OCI-LY1 (cell line): ENCODE measurements around the gene BMP6.

Experiments
- H2AFZ ChIP-seq: fragments of 200-600 bp; sonication (generic), shearing (Covaris generic); 2 replicates; pipeline ENCODE4 v1.6.0; 2014; ENCODE audit warnings: antibody characterized with exemption, mild to moderate bottlenecking, low read length
- H3F3A ChIP-seq: fragments of 200-600 bp; sonication (generic), shearing (Covaris generic); 2 replicates; pipeline ENCODE4 v1.6.0; 2014; ENCODE audit warnings: mild to moderate bottlenecking, antibody characterized with exemption, low read length, moderate library complexity; ENCODE audit not compliant: insufficient read depth
- H3K27ac ChIP-seq: fragments of 200-600 bp; sonication (generic); 2 replicates; pipeline ENCODE4 v1.5.1; 2014; ENCODE audit warnings: low read length, mixed run types, mild to moderate bottlenecking, low read depth; ENCODE audit not compliant: poor library complexity, severe bottlenecking
- H3K27me3 ChIP-seq: fragments of 200-600 bp; sonication (generic); 2 replicates; pipeline ENCODE4 v1.6.0; 2014; ENCODE audit warnings: antibody characterized with exemption, mild to moderate bottlenecking, low read length, moderate library complexity; ENCODE audit not compliant: insufficient read depth
- H3K36me3 ChIP-seq: fragments of 200-600 bp; sonication (generic); 2 replicates; pipeline ENCODE4 v1.6.1; 2014; ENCODE audit warnings: mild to moderate bottlenecking, antibody characterized with exemption, low read length, moderate library complexity, mixed read lengths; ENCODE audit not compliant: insufficient read depth
- H3K4me1 ChIP-seq: fragments of 200-600 bp; sonication (generic); 2 replicates; pipeline ENCODE4 v1.5.1; 2014; ENCODE audit warnings: mild to moderate bottlenecking, low read length, moderate library complexity; ENCODE audit not compliant: insufficient read depth, severe bottlenecking
- H3K4me2 ChIP-seq: fragments of 200-600 bp; sonication (generic), shearing (Covaris generic); 2 replicates; pipeline ENCODE4 v1.6.1; 2014; ENCODE audit warnings: low read length
- H3K4me3 ChIP-seq: fragments of 200-600 bp; sonication (generic); 2 replicates; pipeline ENCODE4 v1.5.1; 2014; ENCODE audit warnings: low read length, low read depth, mild to moderate bottlenecking, mixed read lengths; ENCODE audit not compliant: poor library complexity, severe bottlenecking
- H3K79me2 ChIP-seq: fragments of 200-600 bp; shearing (Covaris generic); 2 replicates; pipeline ENCODE4 v1.6.1; 2016; ENCODE audit warnings: mixed run types, low read length, mixed read lengths; ENCODE audit not compliant: insufficient read depth
- H3K9ac ChIP-seq: fragments of 200-600 bp; sonication (generic), shearing (Covaris generic); 2 replicates; pipeline ENCODE4 v1.6.1; 2014; ENCODE audit warnings: mild to moderate bottlenecking, low read length, mixed read lengths
- H3K9me2 ChIP-seq: fragments of 200-600 bp; sonication (generic), shearing (Covaris generic); 2 replicates; pipeline ENCODE4 v1.6.1; 2014; ENCODE audit warnings: low read depth, mild to moderate bottlenecking, low read length, mixed read lengths
- H3K9me3 ChIP-seq: fragments of 200-600 bp; shearing (Covaris generic); 2 replicates; pipeline ENCODE4 v1.6.1; 2014; ENCODE audit warnings: low read length, mixed read lengths
- H4K20me1 ChIP-seq: fragments of 200-600 bp; sonication (generic), shearing (Covaris generic); 2 replicates; pipeline ENCODE4 v1.6.0; 2016; ENCODE audit warnings: mild to moderate bottlenecking, low read length; ENCODE audit not compliant: insufficient read depth
- CTCF ChIP-seq: fragments of 200-600 bp; sonication (generic), shearing (Covaris generic); IDR thresholded peaks from 2 replicates; pipeline ENCODE4 v1.5.1; 2017; ENCODE audit warnings: mild to moderate bottlenecking, antibody characterized with exemption, low read length, moderate library complexity, mixed read lengths
- EZH2 ChIP-seq: fragments of 200-600 bp; sonication (generic), shearing (Covaris generic); IDR thresholded peaks from 2 replicates; pipeline ENCODE4 v1.8.0; 2017; ENCODE audit warnings: borderline replicate concordance, mixed run types, mild to moderate bottlenecking, antibody characterized with exemption, low read length, moderate library complexity, mixed read lengths

BMP6 gene

GRCh38 chr6:7893342-7893741 is 167.4 kb downstream of the BMP6 start:
- TF ChIP-seq CTCF (no peak), EZH2 (no peak)

GRCh38 chr6:7894262-7895124 is 168.6 kb downstream of the BMP6 start:
- no peak overlapping the region for H3K9ac ChIP-seq
- no peaks in the 10 kb centered on the region for H3K9me2 ChIP-seq
- no peaks in the 10 kb centered on the region for H3K27me3 ChIP-seq
- no peak overlapping the region for H3K4me3 ChIP-seq
- H3K79me2 ChIP-seq: no peaks in the 10 kb centered on the region
- H3K4me1 ChIP-seq: peaks cover 19% of the 10 kb centered on the region
- no peaks in the 10 kb centered on the region for H3K9me3 ChIP-seq
- peaks cover 91% of the 10 kb centered on the region for H3K36me3 ChIP-seq
- no peaks in the 10 kb centered on the region for H4K20me1 ChIP-seq
- no peak overlapping the region for H3K27ac ChIP-seq
- no peak overlapping the region for H2AFZ ChIP-seq
- TF ChIP-seq EZH2 (no peak), CTCF (no peak)
- H3F3A ChIP-seq: no peaks in the 10 kb centered on the region
- no peak overlapping the region for H3K4me2 ChIP-seq

More at GRCh38 chr6:7893342-7893741, 167.4 kb downstream of the BMP6 start:
- H2AFZ ChIP-seq: no peak overlapping the region
- H3K9me3 ChIP-seq: no peaks in the 10 kb centered on the region
- no peaks in the 10 kb centered on the region for H3K27me3 ChIP-seq
- no peaks in the 10 kb centered on the region for H4K20me1 ChIP-seq
- H3K36me3 ChIP-seq: peaks cover 93% of the 10 kb centered on the region
- no peaks in the 10 kb centered on the region for H3K79me2 ChIP-seq
- H3K9ac ChIP-seq: no peak overlapping the region
- no peaks in the 10 kb centered on the region for H3K9me2 ChIP-seq
- H3K4me2 ChIP-seq: no peak overlapping the region
- no peak overlapping the region for H3K27ac ChIP-seq
- no peaks in the 10 kb centered on the region for H3F3A ChIP-seq
- H3K4me1 ChIP-seq: peaks cover 13% of the 10 kb centered on the region
- H3K4me3 ChIP-seq: no peak overlapping the region

GRCh38 chr6:7895125-7895423 is 169.2 kb downstream of the BMP6 start:
- Histone ChIP-seq H3K9me2 (no peaks in the 10 kb centered on the region), H2AFZ (no peak overlapping the region), H3K27ac (no peak overlapping the region), H3K4me3 (no peak overlapping the region), H3F3A (no peaks in the 10 kb centered on the region), H3K4me1 (peaks cover 19% of the 10 kb centered on the region), H3K4me2 (no peak overlapping the region), H3K9ac (no peak overlapping the region), H3K79me2 (no peaks in the 10 kb centered on the region), H3K27me3 (no peaks in the 10 kb centered on the region), H3K36me3 (peaks cover 93% of the 10 kb centered on the region), H3K9me3 (no peaks in the 10 kb centered on the region), H4K20me1 (no peaks in the 10 kb centered on the region)
- TF ChIP-seq CTCF: no peak
- TF ChIP-seq EZH2: no peak
